Neural crest cell (in vitro differentiated cells): ENCODE results near the gene PLEKHF1. TPM values are rescaled to one million over a fixed set of nuclear protein-coding genes. Genes with fewer than 3 reads are reported as not detected.
A peak's percentile ranks its signal among the peaks of the same experiment; 100 is the strongest.
"Not testable (repeated sequence)": the region's sequence is repeated elsewhere in the genome, so short reads cannot be mapped to it uniquely, and the experiment has no call there.

Source experiments
- DNase-seq: peaks from one replicate; pipeline ENCODE4 v3.0.0; 2021; ENCODE audit warnings: low read depth, mixed read lengths, low spot score
- H3K27ac Mint-ChIP-seq: one replicate; pipeline ENCODE4 v1.8.0; 2021; ENCODE audit warnings: mild to moderate bottlenecking, mixed read lengths; ENCODE audit not compliant: unreplicated experiment
- H3K27me3 Mint-ChIP-seq: 2 replicates; pipeline ENCODE4 v1.8.0; 2021; ENCODE audit warnings: low read depth, mild to moderate bottlenecking, mixed read lengths
- H3K36me3 Mint-ChIP-seq: 2 replicates; pipeline ENCODE4 v1.8.0; 2021; ENCODE audit warnings: low read depth, mild to moderate bottlenecking, mixed read lengths
- H3K4me1 Mint-ChIP-seq: 2 replicates; pipeline ENCODE4 v1.8.0; 2021; ENCODE audit warnings: mixed read lengths
- H3K4me3 Mint-ChIP-seq: one replicate; pipeline ENCODE4 v1.8.0; 2021; ENCODE audit warnings: mild to moderate bottlenecking, mixed read lengths
- H3K9me3 Mint-ChIP-seq: 2 replicates; pipeline ENCODE4 v1.8.0; 2021; ENCODE audit warnings: mixed read lengths
- CTCF ChIP-seq: fragments of 200-600 bp; sonication (generic); conservative IDR thresholded peaks from 2 replicates; pipeline ENCODE4 v1.5.0; 2021; ENCODE audit warnings: antibody characterized with exemption, mild to moderate bottlenecking
- total RNA-seq: library from RNA; stranded (reverse); gene quantifications from 2 replicates; pipeline ENCODE4 v1.2.1, GENCODE V29; 2021

PLEKHF1 gene
- total RNA-seq, 1 donor from 2014 or later = 1.2 TPM

- H3K36me3 Mint-ChIP-seq = peaks cover 3% of the 10 kb centered on the region
- peak overlapping the region; percentile 50 for H3K27ac Mint-ChIP-seq
- no peaks in the 10 kb centered on the region for H3K9me3 Mint-ChIP-seq
- H3K27me3 Mint-ChIP-seq = no peaks in the 10 kb centered on the region
- no peak overlapping the region for H3K4me3 Mint-ChIP-seq
- DNase-seq = no peak
- no peak for TF ChIP-seq CTCF
- peaks cover 6% of the 10 kb centered on the region for H3K4me1 Mint-ChIP-seq
These were observed 40.4 kb downstream of the PLEKHF1 start for GRCh38 chr19:29705706-29706105.

GRCh38 chr19:29706635-29707034 lies 41.4 kb downstream of the PLEKHF1 start:
- Mint-ChIP-seq H3K27me3 (no peaks in the 10 kb centered on the region), H3K4me3 (no peak overlapping the region), H3K27ac (no peak overlapping the region), H3K4me1 (peaks cover 8% of the 10 kb centered on the region), H3K9me3 (no peaks in the 10 kb centered on the region), H3K36me3 (peaks cover 3% of the 10 kb centered on the region)
- no peak for TF ChIP-seq CTCF
- no peak for DNase-seq

DNA sequence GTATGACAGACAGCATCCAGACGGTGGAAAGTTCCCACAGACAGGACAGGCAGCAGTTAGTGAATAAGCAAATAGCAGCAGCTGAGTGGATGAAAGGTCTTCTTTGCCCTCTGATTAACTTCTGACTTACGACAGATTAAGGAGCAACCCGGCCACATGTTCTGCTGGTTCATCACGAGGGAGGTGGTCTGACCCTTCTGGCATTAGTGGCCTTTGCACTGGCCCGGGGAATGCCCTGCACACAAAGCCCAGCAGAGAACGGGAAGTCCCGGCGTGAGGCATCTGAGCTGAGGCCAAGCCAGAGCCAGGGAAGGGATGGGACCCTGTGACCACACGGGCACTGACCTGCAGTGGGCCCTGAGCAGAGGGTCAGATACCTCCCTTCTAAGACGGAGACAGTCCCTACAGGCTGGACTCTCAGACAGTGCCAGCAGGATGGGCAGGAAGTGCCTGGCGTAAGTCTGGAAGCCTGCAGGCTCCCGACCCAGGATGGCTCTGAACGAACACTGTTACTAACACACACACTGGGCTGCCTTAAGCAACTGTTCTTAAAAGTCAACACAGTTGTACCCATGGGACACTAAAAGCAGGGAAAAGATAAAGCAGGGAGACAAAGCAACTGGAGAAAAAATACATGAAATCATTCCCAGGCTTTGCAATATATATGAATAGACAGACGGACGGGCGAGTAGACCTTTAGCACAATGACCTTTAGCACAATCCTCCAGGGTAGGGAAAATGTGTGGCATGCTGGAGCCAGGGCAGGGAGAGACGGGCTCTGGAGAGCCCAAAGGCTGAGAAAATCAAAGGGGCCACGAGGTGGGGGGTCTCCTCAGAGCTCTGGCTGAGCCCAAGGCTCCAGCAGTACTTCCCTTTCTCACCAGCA lies 43.5 kb downstream of the PLEKHF1 start:
- peak overlapping the region; percentile 23 for H3K4me3 Mint-ChIP-seq
- no peak for DNase-seq

DNA sequence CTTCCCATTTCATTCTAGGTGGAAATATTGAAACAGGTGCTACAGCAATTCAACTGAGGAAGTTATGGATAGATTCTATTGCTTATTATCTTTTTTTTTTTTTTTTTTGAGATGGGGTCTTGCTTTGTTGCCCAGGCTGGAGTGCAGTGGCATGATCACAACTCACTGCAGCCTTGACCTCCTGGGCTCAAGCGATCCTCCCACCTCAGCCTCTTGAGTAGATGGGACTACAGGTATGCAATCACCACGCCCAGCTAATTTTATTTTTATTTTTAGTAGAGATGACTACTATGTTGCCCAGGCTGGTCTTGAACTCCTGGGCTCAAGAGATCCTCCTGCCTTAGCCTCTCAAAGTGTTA lies 44.2 kb downstream of the PLEKHF1 start:
- peaks cover 31% of the 10 kb centered on the region for H3K4me1 Mint-ChIP-seq
- H3K36me3 Mint-ChIP-seq, H3K27me3 Mint-ChIP-seq, DNase-seq, H3K27ac Mint-ChIP-seq, H3K9me3 Mint-ChIP-seq: not testable (repeated sequence)
- peak overlapping the region; percentile 1 for H3K4me3 Mint-ChIP-seq

More for the DNA sequence above, 43.5 kb downstream of the PLEKHF1 start:
- no peak overlapping the region for H3K27ac Mint-ChIP-seq
- no peaks in the 10 kb centered on the region for H3K27me3 Mint-ChIP-seq
- H3K9me3 Mint-ChIP-seq = no peaks in the 10 kb centered on the region
- H3K36me3 Mint-ChIP-seq = peaks cover 3% of the 10 kb centered on the region
- peaks cover 24% of the 10 kb centered on the region for H3K4me1 Mint-ChIP-seq
- TF ChIP-seq CTCF = no peak

DNA sequence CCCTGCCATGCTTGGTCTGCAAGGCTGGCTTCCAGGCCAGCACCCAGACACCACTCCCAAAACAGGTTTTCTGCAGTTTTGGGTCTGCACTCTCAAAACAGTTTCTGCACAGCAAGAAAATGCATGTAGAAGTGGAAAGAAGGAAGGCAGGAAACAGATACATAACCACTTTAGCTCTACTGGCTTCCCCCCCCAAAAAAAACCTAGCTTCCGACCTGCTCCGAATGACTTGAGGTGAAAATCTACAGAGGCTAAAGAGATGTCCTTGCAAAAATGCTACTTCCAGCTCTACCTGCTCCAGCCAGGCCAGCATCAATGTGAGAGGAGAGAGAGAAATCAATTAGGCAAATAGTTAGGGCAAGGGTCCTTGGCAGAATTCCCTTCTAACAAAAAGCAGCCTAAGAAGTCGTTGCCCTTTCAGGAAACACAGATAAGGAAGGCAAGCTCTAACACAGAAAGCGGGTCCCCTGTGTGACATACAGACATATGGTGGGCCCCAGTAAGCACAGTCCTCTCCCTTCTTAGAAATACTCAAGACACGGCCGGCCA lies 46.4 kb downstream of the PLEKHF1 start:
- TF ChIP-seq CTCF = no peak
- no peak for DNase-seq
- Mint-ChIP-seq H3K27me3 (no peaks in the 10 kb centered on the region), H3K36me3 (no peaks in the 10 kb centered on the region), H3K27ac (no peak overlapping the region), H3K4me1 (peaks cover 45% of the 10 kb centered on the region), H3K9me3 (no peaks in the 10 kb centered on the region), H3K4me3 (no peak overlapping the region)
